Activated CD4-positive, CD25-positive, alpha-beta regulatory T cell treated with anti-CD3 and anti-CD28 coated beads, Interleukin-2, amount 50 U/mL, for 72 hours (primary cell): ENCODE results near the gene WBP4.

ENCODE experiments used
- DNase-seq: peaks from one replicate; pipeline ENCODE4 v3.0.0; 2021

WBP4 gene

GRCh38 chr13:41049480-41050440 lies 11.5 kb upstream of the WBP4 start:
- no peak for DNase-seq

DNA sequence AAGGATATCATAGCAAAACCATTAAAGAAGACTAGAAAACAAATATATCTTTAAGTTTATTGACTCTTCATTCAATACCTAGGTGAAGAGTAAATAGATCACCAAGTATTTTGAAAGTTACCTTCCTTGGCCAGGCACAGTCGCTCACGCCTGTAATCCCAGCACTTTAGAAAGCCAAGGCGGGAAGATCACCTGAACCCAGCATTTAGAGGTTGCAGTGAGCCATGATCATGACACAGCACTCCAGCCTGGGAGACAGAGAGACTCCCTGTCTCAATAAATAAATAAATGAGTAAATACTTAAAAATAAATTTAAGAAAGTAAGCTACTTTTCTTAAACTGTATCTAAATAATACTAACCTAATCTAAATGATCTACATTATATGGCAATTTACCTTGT lies 8.9 kb upstream of the WBP4 start:
- DNase-seq: no peak

DNA sequence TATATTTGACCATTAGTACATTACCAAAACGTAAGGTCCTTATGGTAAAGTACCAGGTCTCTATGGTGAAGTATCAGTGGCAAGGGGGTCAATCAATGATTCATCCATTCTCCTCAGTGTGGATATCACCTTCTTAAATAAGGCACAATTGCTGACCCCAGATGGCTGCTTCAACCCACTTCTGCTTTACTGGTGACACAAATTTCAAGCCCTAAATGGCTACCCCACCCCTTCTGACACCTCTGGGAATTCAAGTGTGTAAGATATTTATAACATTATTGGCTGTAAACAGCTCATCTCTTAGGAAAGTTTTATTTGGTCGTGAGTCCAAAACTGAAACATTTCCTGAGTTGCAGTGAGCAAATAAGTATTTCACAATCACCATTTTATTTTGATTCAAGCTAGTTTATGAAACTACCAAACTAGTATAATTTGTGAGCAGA lies 7.9 kb upstream of the WBP4 start:
- DNase-seq: no peak

DNA sequence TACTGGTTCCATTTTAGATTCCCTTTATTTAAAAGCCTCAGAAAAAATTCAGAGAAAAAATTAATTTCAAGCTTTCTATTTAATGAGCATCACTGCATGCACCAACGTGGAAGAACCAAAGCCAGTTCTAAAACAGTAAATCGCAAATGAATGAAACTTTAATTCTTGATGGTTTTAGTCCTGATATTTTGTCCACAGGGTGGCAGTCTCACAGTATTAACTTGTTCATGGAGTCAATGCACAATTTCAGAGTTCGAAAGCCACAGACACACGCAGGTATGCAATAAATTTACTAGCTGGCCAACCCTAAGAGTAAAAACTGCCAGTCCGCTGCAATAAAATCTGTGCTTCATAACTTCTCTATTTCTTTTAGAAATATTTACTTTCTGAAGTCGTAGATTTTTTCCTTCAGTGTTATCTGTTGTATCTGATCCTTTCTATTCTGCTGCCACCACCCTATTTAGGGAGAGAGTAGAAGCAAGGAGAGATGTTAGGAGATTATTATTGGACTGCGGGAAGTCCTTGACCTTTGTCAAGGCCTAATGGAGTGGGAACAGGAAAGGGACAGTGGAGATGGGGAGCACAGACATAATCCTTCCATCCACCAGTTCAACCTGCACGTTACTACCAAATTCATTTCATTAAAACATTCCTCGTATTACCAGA lies 7.0 kb upstream of the WBP4 start:
- no peak for DNase-seq

- DNase-seq: no peak
Measured at GRCh38 chr13:41054919-41055619, 6.2 kb upstream of the WBP4 start.

GRCh38 chr13:41056194-41056593 lies 5.1 kb upstream of the WBP4 start:
- no peak for DNase-seq

DNA sequence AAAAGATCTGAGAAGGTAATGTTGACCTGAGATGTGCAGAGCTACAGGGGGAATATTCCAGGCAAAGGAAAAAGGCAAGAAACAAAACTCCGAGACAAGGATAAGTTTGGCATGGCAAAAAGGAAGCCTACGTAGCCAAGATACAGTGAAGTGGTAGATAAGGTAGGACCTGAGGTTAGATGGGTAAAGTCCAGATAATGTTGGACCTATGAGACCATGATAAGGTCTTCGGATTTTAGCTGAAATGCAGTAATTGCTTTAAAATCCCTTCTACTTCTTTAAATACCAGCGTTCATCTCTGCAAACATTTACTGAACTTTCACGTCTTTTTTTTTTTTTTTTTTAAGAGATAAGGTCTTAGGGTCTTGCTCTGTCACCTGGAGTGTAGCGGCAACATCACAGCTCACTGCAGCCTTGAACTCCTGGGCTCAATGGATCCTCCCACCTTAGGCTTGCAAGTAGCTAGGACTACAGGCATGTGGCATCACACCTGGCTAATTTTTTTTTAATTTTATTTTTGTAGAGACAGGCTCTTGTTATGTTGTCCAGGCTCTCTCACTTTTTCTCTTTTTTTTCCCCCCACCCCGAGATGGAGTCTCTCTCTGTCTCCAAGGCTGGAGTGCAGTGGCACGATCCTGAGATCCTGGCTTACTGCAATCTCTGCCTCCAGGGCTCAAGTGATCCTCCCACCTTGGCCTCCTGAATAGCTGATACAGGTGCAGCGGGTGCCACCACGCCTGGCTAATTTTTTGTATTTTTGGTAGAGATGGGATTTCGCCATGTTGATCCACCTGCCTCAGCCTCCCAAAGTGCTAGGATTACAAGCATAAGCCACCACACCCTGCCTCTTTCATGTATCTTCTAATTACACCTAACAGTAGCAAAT lies 4.2 kb upstream of the WBP4 start:
- no peak for DNase-seq

- DNase-seq: no peak
Measured at GRCh38 chr13:41058295-41059070, 2.8 kb upstream of the WBP4 start.

DNA sequence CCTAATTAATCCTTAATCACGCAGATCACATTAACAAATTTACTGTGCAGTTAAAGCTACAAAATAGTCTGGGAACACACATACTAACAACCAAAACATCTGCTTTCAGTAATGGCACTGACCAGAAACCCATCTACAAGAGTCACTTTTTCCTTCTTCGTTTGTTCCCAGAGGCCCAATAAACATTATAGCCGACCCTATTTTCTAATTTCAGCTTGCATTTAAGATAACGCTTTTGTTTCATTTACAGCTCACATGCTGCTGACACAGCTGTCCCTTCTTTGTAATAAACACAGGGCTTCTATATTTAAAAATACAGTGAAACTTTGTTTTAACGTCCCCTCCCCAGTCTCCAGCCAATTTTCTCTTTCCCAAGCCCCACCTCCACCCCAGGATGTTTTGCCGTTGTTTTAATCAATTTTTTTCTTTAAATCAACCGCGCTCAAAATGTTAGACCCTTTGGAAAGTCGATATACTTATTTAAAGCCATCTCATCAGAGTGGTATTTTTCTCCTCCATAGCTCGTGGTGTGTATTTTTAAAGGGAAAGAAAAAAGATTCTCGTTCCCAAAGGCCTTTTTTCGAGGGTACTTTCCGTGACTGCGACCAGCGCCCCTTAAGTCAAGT lies 1.7 kb upstream of the WBP4 start:
- no peak for DNase-seq

GRCh38 chr13:41060082-41060723 lies 1.1 kb upstream of the WBP4 start:
- DNase-seq: peak; percentile 77

GRCh38 chr13:41060724-41061074 lies 610 bp upstream of the WBP4 start:
- peak; percentile 90 for DNase-seq

DNA sequence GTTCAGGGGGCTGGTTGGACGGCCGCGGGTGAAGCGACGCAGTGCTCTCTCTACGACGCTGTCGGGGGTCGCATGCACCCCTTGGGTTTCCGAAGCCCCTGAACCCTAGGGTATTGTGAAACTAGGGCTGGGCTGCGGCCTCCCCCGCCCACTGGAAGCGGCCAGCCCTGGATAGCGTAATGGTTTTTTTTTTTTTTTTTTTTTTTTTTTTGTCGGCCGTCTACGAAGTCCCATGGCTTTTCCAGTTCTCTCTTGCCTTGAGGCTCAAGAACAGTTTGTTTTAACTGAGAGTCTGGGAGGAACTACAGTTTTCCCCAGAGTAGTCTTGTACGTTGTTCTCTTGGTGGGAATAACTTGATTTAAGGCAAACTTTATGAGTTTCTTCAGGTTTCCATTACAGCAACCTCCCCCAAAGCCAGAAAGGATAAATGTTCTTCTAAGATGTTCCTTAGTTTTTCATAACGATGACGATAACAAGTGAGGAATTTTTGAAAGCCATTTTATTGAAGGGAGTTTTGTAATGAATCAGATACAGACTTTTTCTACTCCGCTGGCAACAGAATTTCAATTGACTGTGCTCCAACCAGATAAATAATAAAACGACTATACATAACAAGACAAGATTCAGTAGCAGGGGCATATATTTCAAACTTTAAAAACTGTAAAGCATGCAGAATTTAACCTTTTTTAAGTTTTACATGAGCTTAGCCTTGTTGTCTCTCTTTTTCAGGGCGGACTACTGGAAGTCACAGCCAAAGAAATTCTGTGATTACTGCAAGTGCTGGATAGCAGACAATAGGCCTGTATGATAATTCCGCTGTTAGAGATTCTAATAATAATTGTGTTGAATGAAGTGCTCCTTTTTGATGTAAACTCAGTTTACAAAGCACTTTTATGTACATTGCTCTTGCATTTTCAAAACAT lies 867 bp downstream of the WBP4 start:
- no peak for DNase-seq

DNA sequence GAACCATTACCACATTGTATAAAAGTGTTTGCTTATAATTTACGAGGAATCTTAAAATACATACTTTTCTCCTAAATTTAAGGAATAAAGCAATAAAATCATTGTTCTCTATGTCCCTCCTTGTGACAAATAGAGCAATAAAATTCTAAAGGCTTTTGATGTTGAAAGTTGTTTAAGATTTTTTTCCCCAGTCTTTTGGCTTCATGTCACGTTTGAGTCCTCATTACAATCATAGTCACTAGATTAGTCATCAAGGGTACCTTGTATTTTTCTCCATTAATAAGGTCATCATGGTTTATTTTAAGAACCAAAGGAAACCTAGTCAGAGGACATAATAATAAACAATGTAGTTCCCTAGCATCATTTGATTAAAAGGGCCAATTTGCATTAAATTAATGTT lies 3.2 kb downstream of the WBP4 start:
- no peak for DNase-seq

- no peak for DNase-seq
Measured at GRCh38 chr13:41065078-41065477, 3.8 kb downstream of the WBP4 start.

- no peak for DNase-seq
Measured at GRCh38 chr13:41074523-41074922, 13.2 kb downstream of the WBP4 start.

DNA sequence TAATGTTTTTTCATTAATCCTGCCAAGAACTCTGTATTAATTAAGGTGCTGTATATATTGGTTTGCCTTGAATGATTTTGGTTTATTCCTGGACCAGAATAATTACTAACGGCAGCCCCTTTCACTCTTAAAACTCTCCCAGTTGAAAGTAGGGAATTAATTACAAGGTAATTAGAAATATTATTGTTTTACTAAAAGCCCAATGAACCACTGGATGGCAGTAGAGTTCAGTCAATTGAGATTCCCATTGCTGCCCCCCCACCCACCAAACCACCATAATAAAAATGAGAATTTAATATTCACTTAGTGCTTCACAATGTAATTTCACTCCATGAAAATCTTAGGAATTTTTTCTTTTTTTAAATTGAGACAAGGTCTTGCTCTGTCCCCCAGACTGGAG lies 13.7 kb downstream of the WBP4 start:
- DNase-seq: no peak

DNA sequence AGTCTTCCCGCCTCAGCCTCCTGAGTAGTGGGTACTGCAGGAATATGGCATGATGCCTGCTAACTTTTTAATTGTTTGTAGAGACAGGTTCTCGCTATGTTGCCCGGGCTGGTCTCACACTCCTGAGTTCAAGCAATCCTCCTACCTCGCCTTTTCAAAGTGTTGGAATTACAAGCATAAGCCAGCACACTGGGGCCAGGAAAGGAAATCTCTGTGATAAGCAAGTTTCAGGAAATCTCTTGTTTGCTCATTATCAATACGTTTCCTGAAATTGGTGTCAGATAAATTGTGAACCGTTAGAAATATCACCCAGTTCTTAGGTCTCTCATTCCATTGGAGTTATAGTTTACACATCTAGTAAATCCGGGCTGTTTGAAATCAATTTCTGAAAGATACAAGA lies 14.2 kb downstream of the WBP4 start:
- DNase-seq: no peak

- no peak for DNase-seq
Measured at GRCh38 chr13:41077475-41077874, 16.2 kb downstream of the WBP4 start.

- no peak for DNase-seq
Measured at GRCh38 chr13:41079725-41080124, 18.4 kb downstream of the WBP4 start.
